GM18520 (cell line): ENCODE measurements around the gene TMC6.

ENCODE experiments used
- ATAC-seq: cut with Tn5 transposase; IDR thresholded peaks from one replicate; pipeline ENCODE4 v1.9.1; 2021; ENCODE audit not compliant: unreplicated experiment

The TMC6 gene

DNA sequence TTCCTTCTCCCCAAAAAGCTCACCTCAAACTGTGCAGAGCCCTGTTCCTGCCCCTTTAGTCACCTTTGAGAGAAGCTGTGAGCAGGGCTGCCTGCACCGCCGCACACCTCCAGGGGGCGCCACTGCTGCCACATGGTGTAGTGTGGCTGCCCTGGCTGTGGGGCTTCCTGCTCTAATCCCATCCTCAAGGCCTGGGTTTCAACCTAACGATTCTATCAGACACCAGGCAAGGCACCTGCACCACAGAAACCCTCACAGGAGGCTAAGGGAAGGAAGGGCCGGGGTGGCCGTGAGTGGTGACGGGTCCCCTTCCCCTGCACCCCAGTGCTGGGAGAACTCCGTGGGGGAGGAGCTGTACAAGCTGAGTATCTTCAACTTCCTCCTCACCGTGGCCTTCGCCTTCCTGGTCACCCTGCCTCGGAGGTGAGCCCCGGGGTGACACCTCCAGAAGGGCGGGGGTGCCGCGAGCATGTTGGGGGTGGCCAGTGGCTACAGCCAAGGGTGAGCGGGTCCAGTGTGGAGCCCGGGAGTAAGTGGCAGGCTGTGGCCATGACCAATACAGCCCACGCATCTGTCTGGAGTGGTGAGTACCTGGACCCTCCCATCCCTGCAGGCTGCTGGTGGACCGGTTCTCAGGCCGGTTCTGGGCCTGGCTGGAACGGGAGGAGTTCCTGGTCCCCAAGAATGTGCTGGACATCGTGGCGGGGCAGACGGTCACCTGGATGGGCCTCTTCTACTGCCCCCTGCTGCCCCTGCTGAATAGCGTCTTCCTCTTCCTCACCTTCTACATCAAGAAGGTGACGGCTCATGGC lies 9.0 kb upstream of the TMC6 start:
- no peak for ATAC-seq

DNA sequence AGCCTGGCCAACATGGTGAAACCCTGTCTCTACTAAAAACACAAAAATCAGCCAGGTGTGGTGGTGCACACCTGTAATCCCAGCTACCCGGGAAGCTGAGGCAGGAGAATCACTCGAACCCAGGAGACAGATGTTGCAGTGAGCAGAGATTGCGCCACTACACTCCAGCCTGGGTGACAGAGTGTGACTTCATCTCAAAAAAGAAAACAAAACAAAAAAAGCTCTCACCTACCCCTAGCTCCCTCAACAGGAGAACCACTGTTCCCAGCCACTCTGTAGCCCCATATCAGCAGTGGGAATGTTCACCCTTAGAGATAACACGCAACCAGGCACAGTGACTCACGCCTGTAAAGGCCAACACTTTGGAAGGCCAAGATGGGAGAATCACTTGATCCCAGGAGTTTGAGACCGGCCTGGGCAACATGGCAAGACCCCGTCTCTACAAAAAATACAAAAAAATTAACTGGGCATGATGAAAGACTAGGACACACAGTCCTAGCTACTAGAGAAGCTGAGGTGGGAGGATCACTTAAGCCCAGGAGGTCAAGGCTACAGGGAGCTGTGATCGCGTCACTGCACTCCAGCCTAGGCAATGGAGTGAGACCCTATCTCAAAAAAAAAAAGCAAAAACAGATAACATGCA lies 7.4 kb upstream of the TMC6 start:
- ATAC-seq = no peak

DNA sequence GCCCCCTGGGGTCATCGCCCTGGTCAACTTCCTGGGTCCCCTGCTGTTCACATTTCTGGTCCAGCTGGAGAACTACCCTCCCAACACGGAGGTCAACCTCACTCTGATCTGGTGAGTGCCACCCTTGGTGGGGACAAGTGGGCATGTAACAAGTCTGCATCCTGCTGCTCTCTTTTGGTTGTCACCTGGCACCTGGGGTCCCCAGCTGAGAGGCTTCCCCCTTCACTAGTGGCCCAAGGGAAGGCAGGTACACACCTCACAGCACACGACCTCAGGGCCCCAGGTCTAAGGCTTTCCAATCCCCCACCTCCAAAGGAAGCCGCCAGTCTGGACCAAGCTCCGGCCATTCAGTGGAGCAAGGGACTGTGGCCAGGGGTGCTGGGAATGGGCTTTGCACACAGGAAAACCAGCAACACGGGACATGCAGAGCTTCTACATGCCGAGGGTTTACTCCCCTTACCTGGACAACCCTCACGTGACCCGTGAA lies 6.4 kb upstream of the TMC6 start:
- no peak for ATAC-seq

DNA sequence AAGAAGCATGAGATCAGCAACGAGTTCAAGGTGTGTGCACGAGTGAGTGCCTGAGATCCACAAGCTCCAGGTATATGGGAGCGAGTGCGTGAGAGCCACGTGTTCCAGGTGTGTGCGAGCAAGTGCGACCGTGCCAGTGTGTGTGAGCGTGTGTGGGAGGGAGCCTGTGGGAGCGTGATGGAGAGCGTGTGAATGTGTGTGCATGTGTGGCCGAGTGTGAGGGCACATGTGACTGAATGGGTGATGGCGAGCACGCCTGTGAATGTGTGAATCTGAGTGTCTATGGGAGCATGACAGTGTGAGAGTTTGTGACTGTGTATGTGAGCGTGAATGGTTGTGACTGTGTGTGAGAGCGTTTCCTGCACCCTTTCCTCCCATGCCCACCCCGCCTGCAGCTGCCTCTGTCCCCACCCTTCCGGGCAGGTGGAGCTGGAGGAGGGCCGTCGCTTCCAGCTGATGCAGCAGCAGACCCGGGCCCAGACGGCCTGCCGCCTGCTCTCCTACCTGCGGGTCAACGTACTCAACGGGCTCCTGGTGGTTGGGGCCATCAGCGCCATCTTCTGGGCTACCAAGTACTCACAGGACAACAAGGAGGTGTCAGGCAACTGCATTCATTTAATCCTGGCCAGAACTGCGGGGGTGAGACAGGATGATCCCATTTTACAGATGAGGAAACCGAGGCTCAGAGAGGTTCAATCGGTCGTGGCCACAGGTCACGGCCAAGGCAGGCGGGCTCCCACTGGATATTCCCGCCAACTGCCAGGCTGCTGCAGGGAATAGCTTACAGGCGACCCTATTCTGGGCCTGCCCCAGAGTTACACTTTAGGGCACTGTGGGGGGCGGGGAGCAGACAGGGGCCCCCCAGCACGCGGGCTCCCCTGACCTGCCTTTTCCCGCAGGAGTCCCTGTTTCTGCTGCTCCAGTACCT lies 5.7 kb upstream of the TMC6 start:
- ATAC-seq = no peak

DNA sequence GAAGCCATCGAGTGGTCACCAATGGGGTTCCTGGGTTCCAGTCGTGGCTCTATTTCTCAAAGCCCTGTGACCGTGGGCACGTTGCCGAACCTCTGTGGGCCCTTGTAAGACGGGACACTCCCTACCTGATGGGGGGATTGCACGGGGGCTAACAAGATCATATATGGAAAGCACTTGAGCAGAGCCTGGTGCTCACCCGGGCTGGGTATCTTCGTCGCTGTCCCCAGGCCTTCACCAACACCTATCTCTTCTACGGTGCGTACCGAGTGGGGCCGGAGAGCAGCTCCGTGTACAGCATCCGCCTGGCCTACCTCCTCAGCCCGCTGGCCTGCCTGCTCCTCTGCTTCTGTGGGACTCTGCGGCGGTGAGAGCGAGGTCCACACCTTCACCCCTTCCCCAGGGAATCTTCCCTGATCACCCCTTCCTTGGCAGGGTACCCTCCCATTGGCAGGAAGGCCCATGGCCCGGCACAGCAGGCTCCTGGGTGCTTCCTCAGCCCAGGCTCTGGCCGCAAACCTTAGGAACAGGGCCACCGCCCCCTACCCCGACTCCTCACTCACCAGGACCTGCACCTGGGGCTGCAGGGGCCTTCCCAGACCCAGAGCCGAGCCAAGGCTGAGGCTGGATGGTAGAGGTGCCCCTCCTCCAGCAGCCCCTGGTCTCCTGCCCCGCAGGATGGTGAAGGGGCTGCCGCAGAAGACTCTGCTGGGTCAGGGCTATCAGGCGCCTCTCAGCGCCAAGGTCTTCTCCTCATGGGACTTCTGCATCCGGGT lies 4.8 kb upstream of the TMC6 start:
- no peak for ATAC-seq

DNA sequence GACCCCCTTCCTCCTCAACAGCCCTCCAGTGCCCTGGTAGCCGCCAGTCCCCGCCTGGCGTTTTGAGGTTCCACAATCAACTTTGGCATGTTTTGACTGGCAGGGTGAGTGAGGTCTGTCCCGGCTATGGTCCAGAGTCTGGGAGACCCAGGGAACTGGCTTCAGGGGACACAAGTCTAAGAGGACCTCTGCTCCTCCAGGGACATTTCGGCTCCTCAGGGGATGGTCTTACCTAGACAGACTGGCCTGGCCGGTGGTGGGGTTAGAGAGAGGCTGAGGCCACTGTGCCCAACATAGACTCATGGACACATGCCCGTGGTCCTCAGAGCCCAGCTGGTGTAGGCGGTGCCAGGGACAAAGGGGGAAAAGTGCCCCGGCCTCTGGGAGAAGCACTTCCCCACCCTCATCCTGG lies 4.2 kb upstream of the TMC6 start:
- no peak for ATAC-seq

DNA sequence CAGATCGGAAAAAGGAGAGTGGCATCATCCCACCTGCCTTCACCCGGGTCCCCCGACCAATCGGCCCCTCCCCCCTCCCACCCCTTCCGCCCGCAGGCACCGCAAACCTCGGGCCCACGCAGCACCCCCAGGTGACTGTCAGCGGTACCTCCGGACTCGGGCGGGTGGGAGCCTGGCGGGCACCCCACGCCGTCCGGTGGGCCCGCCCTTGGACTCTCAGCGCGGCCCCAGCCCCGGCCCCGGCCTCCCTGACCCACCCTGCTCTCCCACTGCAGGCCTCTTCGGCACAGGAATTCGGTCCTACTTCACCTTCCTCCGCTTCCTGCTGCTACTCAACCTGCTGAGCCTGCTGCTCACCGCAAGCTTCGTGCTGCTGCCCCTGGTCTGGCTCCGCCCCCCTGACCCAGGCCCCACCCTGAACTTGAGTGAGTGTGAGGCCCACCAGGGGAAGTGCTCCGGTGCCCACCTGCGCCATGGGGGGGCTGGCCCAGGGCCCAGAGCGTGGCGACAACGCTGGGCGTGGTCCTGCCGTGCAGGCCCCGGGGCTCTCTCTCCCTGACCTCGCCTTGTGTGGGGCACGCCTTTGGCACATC lies 3.6 kb upstream of the TMC6 start:
- no peak for ATAC-seq

DNA sequence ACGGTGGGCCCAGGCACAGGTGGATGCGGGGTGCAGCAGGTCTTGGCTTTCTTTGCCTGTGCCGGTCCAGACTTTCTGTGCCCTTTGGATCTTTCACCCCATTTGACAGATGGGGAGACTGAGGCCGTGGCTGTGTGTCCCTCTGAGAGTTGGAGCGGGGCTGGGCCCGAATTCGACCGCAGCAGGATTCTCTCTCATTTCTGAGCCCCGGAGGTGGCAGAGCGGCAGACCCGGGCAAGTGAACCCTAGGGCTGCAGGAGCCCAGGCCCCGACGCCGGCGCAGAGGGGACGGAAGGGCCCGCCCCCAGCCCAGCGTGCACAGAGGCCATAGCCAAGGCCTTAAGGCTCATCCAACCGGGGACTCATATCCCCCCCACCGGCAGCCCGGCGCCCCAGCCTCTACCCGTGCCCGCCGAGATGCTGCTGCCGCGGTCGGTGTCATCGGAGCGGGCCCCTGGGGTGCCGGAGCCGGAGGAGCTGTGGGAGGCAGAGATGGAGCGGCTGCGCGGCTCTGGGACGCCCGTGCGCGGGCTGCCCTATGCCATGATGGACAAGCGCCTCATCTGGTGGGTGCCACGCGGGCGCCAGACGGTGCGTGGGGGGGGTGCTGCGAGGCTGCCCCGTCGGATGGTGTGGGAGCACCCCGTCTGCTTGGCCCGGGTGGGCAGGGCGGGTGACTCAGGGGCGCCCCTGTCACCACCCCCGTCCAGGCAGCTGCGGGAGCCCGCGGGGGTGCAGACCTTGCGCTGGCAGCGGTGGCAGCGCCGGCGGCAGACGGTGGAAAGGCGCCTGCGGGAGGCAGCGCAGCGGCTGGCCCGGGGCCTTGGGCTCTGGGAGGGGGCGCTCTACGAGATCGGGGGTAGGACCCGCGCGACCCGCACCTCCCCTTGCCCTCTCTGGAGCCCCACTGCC lies 2.9 kb upstream of the TMC6 start:
- ATAC-seq = no peak

DNA sequence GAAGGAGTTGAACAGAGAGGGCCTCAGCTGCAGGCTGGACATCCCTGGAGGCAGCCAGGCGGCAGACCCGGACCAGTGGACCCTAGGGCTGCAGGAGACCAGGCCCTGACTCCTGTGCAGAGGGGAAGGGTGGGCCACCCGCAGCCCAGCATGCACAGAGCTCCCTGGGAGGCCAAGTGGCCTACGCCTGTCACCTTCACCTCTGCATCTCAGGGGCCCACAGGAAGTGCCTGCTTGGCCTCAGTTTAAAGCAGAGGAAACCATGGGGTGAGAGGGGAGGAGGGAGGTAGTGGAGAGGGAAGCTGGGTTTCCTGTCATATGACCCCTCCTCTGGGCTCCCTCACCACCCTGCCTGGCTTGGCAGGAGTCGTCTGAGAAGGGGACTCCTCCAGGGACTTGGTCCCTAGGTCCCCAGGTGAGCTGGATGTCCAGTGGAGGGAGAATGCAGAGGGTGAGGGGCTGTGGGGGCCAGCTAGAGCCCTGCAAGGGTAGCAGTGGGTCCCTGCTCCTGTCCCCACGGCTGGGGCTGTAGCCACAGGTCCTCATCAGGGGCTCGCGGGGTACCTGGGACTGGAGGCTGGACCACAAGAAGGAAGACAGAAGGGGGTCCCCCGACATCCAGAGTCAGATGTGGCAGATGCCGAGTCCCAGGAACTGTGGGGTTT lies 2.0 kb upstream of the TMC6 start, which contains the start of gene TMC8:
TSS of gene TMC8 (plus strand) at position 335 of the 665 bp plus-strand sequence. CDS start 818 bp downstream, outside the sequence.
- ATAC-seq = no peak

DNA sequence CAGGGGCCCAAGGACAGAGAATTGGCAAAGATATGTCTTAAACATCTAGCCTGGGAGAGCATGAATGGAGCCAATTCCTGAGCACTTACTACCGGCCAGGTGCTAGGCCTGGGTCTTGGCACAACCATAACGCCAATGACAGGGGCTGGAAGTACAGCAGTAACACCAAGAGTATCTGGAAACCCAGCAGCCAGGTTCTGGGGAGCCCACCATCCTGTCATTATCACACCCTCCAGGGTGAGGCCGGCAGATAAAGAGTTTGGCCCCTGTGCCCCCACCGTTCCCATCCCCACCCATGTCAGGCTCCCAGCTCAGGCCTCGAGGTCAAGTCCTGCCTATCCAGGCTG lies 1.5 kb upstream of the TMC6 start:
- no peak for ATAC-seq

DNA sequence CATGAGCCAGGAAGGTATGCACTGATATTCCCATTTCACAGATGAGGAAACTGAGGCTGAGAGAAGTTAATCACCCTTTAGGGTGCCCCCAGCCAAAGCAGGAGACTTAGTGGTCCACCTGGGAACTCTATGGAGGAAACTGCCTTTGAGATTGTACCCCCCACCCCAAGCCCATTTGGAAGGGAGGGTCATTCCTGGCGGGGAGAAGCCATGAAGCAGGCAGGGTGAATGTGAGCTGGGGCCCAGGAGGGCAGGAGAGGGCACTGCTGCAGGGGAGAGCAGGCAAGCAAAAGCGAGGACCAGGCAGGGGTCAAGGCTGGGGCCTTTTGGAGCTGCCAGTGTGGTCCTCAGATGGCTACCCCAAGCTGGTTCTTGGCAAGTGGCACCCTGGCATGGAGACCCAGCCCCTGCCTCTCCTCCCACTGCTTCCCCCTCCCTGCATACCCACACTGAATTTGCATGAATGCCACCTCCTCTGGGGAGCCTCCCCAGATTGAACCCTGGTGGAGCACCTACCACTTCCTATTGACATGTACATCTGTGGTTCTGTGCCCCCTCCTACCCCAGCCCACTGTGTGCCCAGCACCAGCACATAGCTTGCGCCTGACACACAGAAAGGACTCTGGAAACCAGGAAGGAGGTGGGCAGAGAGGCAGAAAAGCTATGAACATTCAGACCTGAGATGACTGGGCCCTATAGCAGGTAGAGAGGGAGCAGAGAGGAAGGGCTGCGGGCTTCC lies 965 bp upstream of the TMC6 start:
- ATAC-seq = no peak

DNA sequence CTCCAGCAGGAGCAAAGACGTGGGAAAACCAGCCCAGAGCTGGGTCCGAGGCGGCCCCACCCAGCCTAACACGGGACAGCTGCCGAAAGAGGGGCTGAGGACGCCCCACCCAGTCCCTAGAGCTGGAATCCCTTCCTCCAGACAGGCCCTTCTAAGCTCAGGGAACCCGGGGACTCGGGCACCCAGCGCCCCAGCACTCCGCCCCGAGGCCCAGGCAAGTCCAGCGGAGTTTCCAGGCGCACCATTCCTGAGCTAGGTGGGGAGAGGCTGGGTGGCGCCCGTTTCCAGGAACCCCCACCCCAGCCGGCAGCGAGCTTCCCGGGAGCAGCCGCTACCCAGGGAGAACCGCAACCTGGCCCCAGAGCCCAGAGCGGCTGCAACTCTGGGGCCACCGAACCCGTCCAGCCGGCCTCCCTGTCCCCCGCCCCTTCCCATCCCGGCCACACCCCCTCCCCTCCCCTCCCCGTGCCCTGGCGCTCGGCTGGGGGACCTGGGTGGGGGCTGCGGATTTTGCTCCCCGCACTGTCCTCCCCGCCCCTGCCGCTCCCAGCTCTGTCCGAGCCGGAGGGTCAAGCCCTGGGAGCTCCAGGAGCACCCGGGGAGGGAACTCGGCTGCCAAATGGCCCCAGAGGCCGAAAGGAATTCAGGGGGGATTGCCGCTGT lies 536 bp downstream of the TMC6 start:
- no peak for ATAC-seq

DNA sequence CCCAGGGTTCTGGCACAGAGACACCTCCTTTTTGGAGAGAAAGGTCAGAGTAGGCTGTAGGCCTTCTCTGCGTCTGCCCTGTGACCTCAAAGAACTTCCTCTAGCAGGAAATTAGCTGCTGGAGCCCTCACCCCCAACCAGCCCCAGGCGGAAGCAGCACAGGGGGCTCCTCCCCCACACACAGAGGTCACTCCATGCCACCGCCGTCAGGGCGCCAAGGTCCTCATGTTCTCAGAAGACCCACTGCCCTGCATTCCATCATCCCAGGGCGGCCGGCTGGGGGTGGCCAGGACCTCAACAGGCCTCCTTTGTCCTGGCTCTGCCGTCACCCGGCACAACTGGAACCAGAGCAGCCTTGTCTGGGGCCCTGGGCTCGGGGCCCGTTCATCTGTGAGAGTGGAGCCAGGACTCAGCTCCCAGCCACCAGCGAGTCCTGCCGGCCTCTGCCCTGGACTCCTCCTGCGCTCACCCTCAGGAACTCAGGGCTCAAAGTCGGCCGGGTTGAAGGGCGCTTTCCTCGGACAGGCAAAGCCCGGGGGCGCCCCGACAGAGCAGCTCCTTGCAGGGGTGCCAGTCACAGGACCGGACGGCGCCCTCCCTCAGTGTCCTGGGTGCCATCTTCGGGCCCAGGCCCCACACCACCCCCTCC lies 1.2 kb downstream of the TMC6 start:
- ATAC-seq = no peak

DNA sequence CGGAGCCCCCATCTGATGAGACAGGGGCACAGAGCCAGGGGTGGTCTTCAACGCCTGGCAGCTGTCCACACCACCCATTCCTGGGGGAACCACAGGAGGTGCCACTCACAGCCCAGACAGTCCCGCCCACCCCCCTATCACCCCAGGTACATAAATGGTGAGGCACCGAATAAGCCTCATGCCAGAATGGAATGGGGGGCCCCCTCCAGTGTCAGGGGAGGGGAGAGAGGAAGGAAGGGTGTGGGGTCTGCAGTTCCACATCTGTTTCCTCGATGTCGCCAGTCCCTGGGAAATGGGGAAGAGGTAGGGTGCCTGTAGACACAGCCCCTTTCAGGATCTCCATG lies 1.7 kb downstream of the TMC6 start:
- ATAC-seq = no peak

DNA sequence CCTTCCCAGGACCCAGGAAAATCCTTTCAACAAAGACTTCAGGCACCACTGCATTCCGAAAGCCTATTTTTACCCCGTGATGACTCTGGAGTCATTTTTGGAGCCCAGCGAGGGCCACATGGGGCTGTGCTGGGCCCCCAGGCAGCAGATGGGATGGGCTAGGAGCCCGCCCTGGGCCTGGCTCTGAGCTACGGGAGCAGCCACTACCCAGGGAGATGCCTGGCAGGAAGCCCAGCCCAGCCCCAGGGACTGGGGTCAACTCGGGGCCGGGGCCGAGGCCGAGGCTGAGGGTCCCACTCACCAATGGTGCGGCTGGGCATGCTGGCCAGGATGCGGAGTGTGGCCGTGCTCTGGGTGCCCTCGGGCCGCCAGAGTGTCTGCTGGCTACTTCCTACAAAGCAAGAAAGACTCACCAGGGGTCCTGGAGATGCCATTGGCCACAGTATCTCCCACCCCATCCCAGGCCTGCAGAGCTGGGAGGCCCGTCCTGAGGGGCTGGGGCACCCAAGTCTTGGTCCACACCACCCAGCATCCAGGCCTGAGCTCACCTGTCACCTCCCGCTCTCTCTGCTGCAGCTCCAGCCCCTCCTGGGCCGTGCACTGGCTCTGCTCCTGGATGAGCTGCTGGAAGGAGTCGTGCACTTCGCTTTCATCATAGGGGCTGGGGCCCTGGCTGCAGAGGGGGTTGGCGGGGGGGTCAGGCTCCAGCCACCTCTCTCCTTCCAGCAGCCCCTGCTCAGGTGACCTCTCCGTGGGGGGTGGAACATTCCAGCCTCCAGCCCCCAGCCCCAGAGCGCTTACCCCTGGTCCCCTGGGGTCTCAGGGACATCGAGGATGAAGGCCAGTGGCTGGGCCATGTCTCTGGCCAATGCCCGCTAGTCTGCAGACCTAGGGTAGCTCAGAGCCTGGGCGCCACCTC lies 2.3 kb downstream of the TMC6 start:
- no peak for ATAC-seq
